SJCRH30 (cell line): Measurements from ENCODE around the gene PRR20G. TPM values are rescaled to one million over a fixed set of nuclear protein-coding genes. Genes with fewer than 3 reads are reported as not detected.
A peak's percentile ranks its signal among the peaks of the same experiment; 100 is the strongest.
"Not testable (repeated sequence)": the region's sequence is repeated elsewhere in the genome, so short reads cannot be mapped to it uniquely, and the experiment has no call there.

Source experiments
- DNase-seq, 2 experiments: peaks; one replicate each; pipeline ENCODE4 v3.0.0-alpha.2; 2015 to 2020
- H3K27ac ChIP-seq: fragments of 250-450 bp; sonication (Bioruptor Pico); 2 replicates; pipeline ENCODE4 v1.5.1; 2020; ENCODE audit warnings: mild to moderate bottlenecking, moderate library complexity
- H3K27me3 ChIP-seq: fragments of 250-450 bp; sonication (Bioruptor Pico); 2 replicates; pipeline ENCODE4 v1.5.1; 2020; ENCODE audit warnings: mild to moderate bottlenecking, moderate library complexity
- H3K36me3 ChIP-seq: fragments of 250-450 bp; sonication (Bioruptor Pico); 2 replicates; pipeline ENCODE4 v1.5.1; 2020; ENCODE audit warnings: mild to moderate bottlenecking, moderate library complexity
- H3K4me1 ChIP-seq: fragments of 250-450 bp; sonication (Bioruptor Pico); 2 replicates; pipeline ENCODE4 v1.5.1; 2020; ENCODE audit warnings: mild to moderate bottlenecking, moderate library complexity
- H3K4me3 ChIP-seq: fragments of 250-450 bp; sonication (Bioruptor Pico); 2 replicates; pipeline ENCODE4 v1.5.1; 2020; ENCODE audit warnings: mild to moderate bottlenecking, moderate library complexity
- H3K9me3 ChIP-seq: fragments of 250-450 bp; sonication (Bioruptor Pico); replicated peaks from 2 replicates; pipeline ENCODE4 v1.5.1; 2020; ENCODE audit warnings: mild to moderate bottlenecking, moderate library complexity
- total RNA-seq: library from RNA; depleted of rRNA; stranded (reverse); fragments of >200 nt; shearing (Covaris generic); gene quantifications from 2 replicates; pipeline ENCODE4 v1.2.3, GENCODE V29; 2014

Gene PRR20G
- total RNA-seq, 1 experiment from 2014 or later = not detected

- not testable (repeated sequence) for H3K9me3 ChIP-seq, H3K27ac ChIP-seq, DNase-seq, H3K4me1 ChIP-seq, H3K4me3 ChIP-seq, H3K36me3 ChIP-seq
- H3K27me3 ChIP-seq = peaks cover 10% of the 10 kb centered on the region
These were observed 21.0 kb upstream of the PRR20G start for GRCh38 chr3:127308821-127309220.

- Histone ChIP-seq H3K27ac (no peak overlapping the region), H3K27me3 (peaks cover 10% of the 10 kb centered on the region)
These were observed 20.1 kb upstream of the PRR20G start for GRCh38 chr3:127307916-127308315.

GRCh38 chr3:127307112-127307835 is 19.4 kb upstream of the PRR20G start:
- H3K4me1 ChIP-seq = no peaks in the 10 kb centered on the region
- H3K27ac ChIP-seq = no peak overlapping the region
- H3K27me3 ChIP-seq = peaks cover 10% of the 10 kb centered on the region
- no peaks in the 10 kb centered on the region for H3K36me3 ChIP-seq
- DNase-seq = no peak
- H3K9me3 ChIP-seq = no peaks in the 10 kb centered on the region
- H3K4me3 ChIP-seq = no peak overlapping the region

More at GRCh38 chr3:127307916-127308315, 20.1 kb upstream of the PRR20G start:
- DNase-seq = no peak
- no peaks in the 10 kb centered on the region for H3K4me1 ChIP-seq
- no peaks in the 10 kb centered on the region for H3K9me3 ChIP-seq
- no peak overlapping the region for H3K4me3 ChIP-seq
- H3K36me3 ChIP-seq = no peaks in the 10 kb centered on the region

- no peaks in the 10 kb centered on the region for H3K36me3 ChIP-seq
- no peaks in the 10 kb centered on the region for H3K9me3 ChIP-seq
- no peak overlapping the region for H3K4me3 ChIP-seq
- H3K27me3 ChIP-seq = peaks cover 10% of the 10 kb centered on the region
- H3K27ac ChIP-seq = no peak overlapping the region
- no peaks in the 10 kb centered on the region for H3K4me1 ChIP-seq
- DNase-seq = no peak
These were observed 18.7 kb upstream of the PRR20G start for GRCh38 chr3:127306361-127307111.

GRCh38 chr3:127305499-127306060 is 17.7 kb upstream of the PRR20G start:
- Histone ChIP-seq H3K27me3 (peaks cover 10% of the 10 kb centered on the region), H3K36me3 (no peaks in the 10 kb centered on the region), H3K4me1 (no peaks in the 10 kb centered on the region), H3K4me3 (no peak overlapping the region), H3K9me3 (no peaks in the 10 kb centered on the region), H3K27ac (no peak overlapping the region)
- no peak for DNase-seq

GRCh38 chr3:127304121-127304744 is 16.4 kb upstream of the PRR20G start:
- Histone ChIP-seq H3K9me3 (no peaks in the 10 kb centered on the region), H3K4me3 (no peak overlapping the region), H3K27ac (no peak overlapping the region), H3K27me3 (peaks cover 10% of the 10 kb centered on the region), H3K36me3 (no peaks in the 10 kb centered on the region), H3K4me1 (no peaks in the 10 kb centered on the region)
- DNase-seq = no peak

GRCh38 chr3:127299276-127299675 is 11.4 kb upstream of the PRR20G start:
- Histone ChIP-seq H3K27me3 (no peaks in the 10 kb centered on the region; the same call in 1 of the 2 replicates), H3K36me3 (no peaks in the 10 kb centered on the region), H3K4me3 (no peak overlapping the region), H3K27ac (no peak overlapping the region), H3K4me1 (no peaks in the 10 kb centered on the region), H3K9me3 (no peaks in the 10 kb centered on the region)
- no peak for DNase-seq

GRCh38 chr3:127296959-127297358 is 9.1 kb upstream of the PRR20G start:
- H3K9me3 ChIP-seq = no peaks in the 10 kb centered on the region
- H3K4me1 ChIP-seq = no peaks in the 10 kb centered on the region
- no peak overlapping the region for H3K27ac ChIP-seq
- no peaks in the 10 kb centered on the region for H3K36me3 ChIP-seq
- no peak overlapping the region for H3K4me3 ChIP-seq
- no peaks in the 10 kb centered on the region; the same call in 1 of the 2 replicates for H3K27me3 ChIP-seq
- no peak for DNase-seq

GRCh38 chr3:127296166-127296565 is 8.3 kb upstream of the PRR20G start:
- no peaks in the 10 kb centered on the region for H3K4me1 ChIP-seq
- H3K27me3 ChIP-seq = no peaks in the 10 kb centered on the region; the same call in 1 of the 2 replicates
- H3K36me3 ChIP-seq = no peaks in the 10 kb centered on the region
- H3K27ac ChIP-seq = no peak overlapping the region
- no peaks in the 10 kb centered on the region for H3K9me3 ChIP-seq
- no peak overlapping the region for H3K4me3 ChIP-seq
- no peak for DNase-seq

GRCh38 chr3:127293650-127294049 is 5.8 kb upstream of the PRR20G start:
- not testable (repeated sequence) for H3K27ac ChIP-seq, H3K27me3 ChIP-seq, DNase-seq, H3K4me3 ChIP-seq, H3K4me1 ChIP-seq, H3K36me3 ChIP-seq, H3K9me3 ChIP-seq

GRCh38 chr3:127291611-127292010 is 3.8 kb upstream of the PRR20G start:
- H3K27ac ChIP-seq = no peak overlapping the region
- no peaks in the 10 kb centered on the region for H3K9me3 ChIP-seq
- DNase-seq = no peak
- H3K36me3 ChIP-seq = no peaks in the 10 kb centered on the region
- H3K4me1 ChIP-seq = no peaks in the 10 kb centered on the region
- no peaks in the 10 kb centered on the region for H3K27me3 ChIP-seq
- H3K4me3 ChIP-seq = no peak overlapping the region

- Histone ChIP-seq H3K36me3 (no peaks in the 10 kb centered on the region), H3K4me3 (no peak overlapping the region), H3K9me3 (no peaks in the 10 kb centered on the region), H3K27me3 (no peaks in the 10 kb centered on the region), H3K27ac (no peak overlapping the region), H3K4me1 (no peaks in the 10 kb centered on the region)
- DNase-seq = no peak
These were observed 3.3 kb upstream of the PRR20G start for GRCh38 chr3:127291114-127291513.

- peak in 1 of 2 experiments; percentile 15 for DNase-seq
- Histone ChIP-seq H3K4me3 (no peak overlapping the region), H3K4me1 (no peaks in the 10 kb centered on the region), H3K36me3 (no peaks in the 10 kb centered on the region), H3K27ac (no peak overlapping the region), H3K9me3 (no peaks in the 10 kb centered on the region), H3K27me3 (no peaks in the 10 kb centered on the region)
These were observed 2.1 kb upstream of the PRR20G start for GRCh38 chr3:127289706-127290575.
